K562 (cell line): Measurements from ENCODE around the gene ANO1. TPM values are rescaled to one million over a fixed set of nuclear protein-coding genes. Genes with fewer than 3 reads are reported as not detected.

Source experiments
- ATAC-seq: fragments of 200-7000 bp; cut with Tn5 transposase; 3 replicates; pipeline ENCODE4 v1.9.1; 2020; ENCODE audit warnings: moderate library complexity
- BruUV-seq: library from RNA; stranded (reverse); fragments of 400-500 nt; replicated peaks from 2 replicates; lab custom pipeline; 2021; lab: Mats Ljungman, UMichigan
- CTCF ChIA-PET: fragments of 300-600 bp; formaldehyde crosslinking; extraction: SDS; loops from one replicate; lab custom pipeline; 2021; ENCODE audit warnings: low intra/inter-chr PET ratio; lab: Yijun Ruan, JAX
- POLR2A ChIA-PET: fragments of 300-600, 350-650 bp; sonication (Branson Sonifier 250); formaldehyde crosslinking; extraction: SDS; loops from one replicate; lab custom pipeline; 2021; ENCODE audit warnings: antibody characterized with exemption, inconsistent platforms; lab: Yijun Ruan, JAX
- DNase-seq, 4 experiments: peaks; one replicate each; pipeline versions ENCODE4 v3.0.0 to v3.0.0-alpha.2; 2011 to 2018; ENCODE audit warnings: low spot score in 3 of 4, mixed read lengths in 3 of 4; ENCODE audit errors: extremely low read depth in 1 of 4
- FAIRE-seq: peaks from 2 replicates; lab custom pipeline; 2011; peaks lifted over from hg19 to GRCh38; lab: Jason Lieb, UNC
- H2AFZ ChIP-seq: 2 replicates; pipeline ENCODE4 v1.6.0; 2011; ENCODE audit warnings: low read depth, low read length, control low read depth, inconsistent platforms
- H3K27ac ChIP-seq: fragments of 200-600 bp; 3 replicates; pipeline ENCODE4 v1.8.0; 2011; ENCODE audit warnings: low read depth, mild to moderate bottlenecking, control low read depth, inconsistent platforms, low read length, moderate library complexity, mixed read lengths; ENCODE audit errors: extremely low read depth
- H3K27me3 ChIP-seq, 2 experiments: fragments of 300-600 bp in 1 of 2; 2 replicates in 1 of 2; 3 replicates in 1 of 2; pipeline versions ENCODE4 v1.6.0 to v1.8.0; 2011; ENCODE audit warnings: inconsistent platforms in 2 of 2, low read length in 2 of 2, mild to moderate bottlenecking in 1 of 2, mixed read lengths in 1 of 2, moderate library complexity in 1 of 2; ENCODE audit not compliant: control insufficient read depth in 2 of 2, insufficient read depth in 2 of 2
- H3K36me3 ChIP-seq: fragments of 300-600 bp; 3 replicates; pipeline ENCODE4 v1.8.0; 2011; ENCODE audit warnings: mild to moderate bottlenecking, low read length, inconsistent platforms; ENCODE audit not compliant: control insufficient read depth, insufficient read depth
- H3K4me1 ChIP-seq, 2 experiments: fragments of 200-600 bp in 1 of 2; replicated peaks in 1 of 2; 2 replicates in 1 of 2; 3 replicates in 1 of 2; pipeline versions ENCODE4 v1.5.1 to v1.8.0; 2011; ENCODE audit warnings: inconsistent platforms in 2 of 2, low read length in 2 of 2, mild to moderate bottlenecking in 1 of 2, mixed read lengths in 1 of 2, moderate library complexity in 1 of 2; ENCODE audit not compliant: control insufficient read depth in 2 of 2, insufficient read depth in 2 of 2
- H3K4me2 ChIP-seq: 2 replicates; pipeline ENCODE4 v1.6.1; 2011; ENCODE audit warnings: low read length, control low read depth, inconsistent platforms, mixed read lengths; ENCODE audit not compliant: insufficient read depth
- H3K4me3 ChIP-seq: fragments of 200-600 bp; sonication (generic), shearing (Covaris generic); 2 replicates; pipeline ENCODE4 v1.5.1; 2016; ENCODE audit warnings: control low read depth, inconsistent platforms
- H3K79me2 ChIP-seq: fragments of 200-600 bp; 3 replicates; pipeline ENCODE4 v1.8.0; 2011; ENCODE audit warnings: low read length, inconsistent platforms; ENCODE audit not compliant: control insufficient read depth, insufficient read depth
- H3K9ac ChIP-seq, 2 experiments: 2 replicates each; pipeline versions ENCODE4 v1.6.0 to v1.6.1; 2011; ENCODE audit warnings: low read depth in 2 of 2, low read length in 2 of 2, control low read depth in 1 of 2, inconsistent platforms in 1 of 2, mild to moderate bottlenecking in 1 of 2, mixed read lengths in 1 of 2; ENCODE audit not compliant: insufficient read depth in 1 of 2
- H3K9me1 ChIP-seq: one replicate; pipeline ENCODE4 v1.6.0; 2011; ENCODE audit warnings: inconsistent platforms, mild to moderate bottlenecking, low read length, moderate library complexity; ENCODE audit not compliant: control insufficient read depth, insufficient read depth
- H3K9me3 ChIP-seq: replicated peaks from 2 replicates; pipeline ENCODE4 v1.5.1; 2011; ENCODE audit warnings: low read depth, low read length, inconsistent platforms; ENCODE audit not compliant: control insufficient read depth, insufficient read depth
- H4K20me1 ChIP-seq: replicated peaks from 2 replicates; pipeline ENCODE4 v1.6.1; 2011; ENCODE audit warnings: low read length, inconsistent platforms, mixed read lengths; ENCODE audit not compliant: control insufficient read depth, insufficient read depth
- CREB5 ChIP-seq: fragments of 250-450 bp; sonication (Bioruptor Pico); IDR thresholded peaks from 2 replicates; pipeline ENCODE4 v1.5.0; 2020; ENCODE audit warnings: mild to moderate bottlenecking
- HNRNPL ChIP-seq: fragments of 200-400 bp; formaldehyde crosslinking; IDR thresholded peaks from 2 replicates; pipeline ENCODE4 v1.6.1; 2017; ENCODE audit warnings: low read depth, mild to moderate bottlenecking, low read length
- LCOR ChIP-seq: sonication (generic); formaldehyde crosslinking; IDR thresholded peaks from 2 replicates; pipeline ENCODE4 v1.8.0; 2022; ENCODE audit warnings: mild to moderate bottlenecking, missing genetic modification reagents
- SAP30 ChIP-seq: fragments of 200-600 bp; sonication (generic); IDR thresholded peaks from 2 replicates; pipeline ENCODE4 v1.6.1; 2012; ENCODE audit warnings: borderline replicate concordance, low read depth, mild to moderate bottlenecking, moderate library complexity, low read length, control low read depth, inconsistent platforms; ENCODE audit not compliant: insufficient read depth, poor library complexity, severe bottlenecking
- XRCC3 ChIP-seq: fragments of 450-650 bp; IDR thresholded peaks from 2 replicates; pipeline ENCODE4 v1.6.1; 2017; ENCODE audit warnings: mild to moderate bottlenecking, moderate library complexity
- ZNF197 ChIP-seq: fragments of 200-800 bp; sonication (Bioruptor generic); IDR thresholded peaks from 2 replicates; pipeline ENCODE4 v1.6.1; 2016; ENCODE audit warnings: low read depth, missing genetic modification characterization, missing compliant biosample characterization
- ZNF785 ChIP-seq: fragments of 250-450 bp; sonication (Bioruptor Pico); IDR thresholded peaks from 2 replicates; pipeline ENCODE4 v1.4.0; 2020; ENCODE audit warnings: mild to moderate bottlenecking
- WGBS: fragments of 100-300 bp; shearing (Covaris generic); methylation state at CpG from one replicate; pipeline ENCODE4 v1.1.6; 2016; ENCODE audit warnings: low coverage, mixed read lengths; ENCODE audit not compliant: insufficient coverage; ENCODE audit errors: missing lambda C conversion rate; 5-methylcytosine and 5-hydroxymethylcytosine counted together
- in situ Hi-C: fragments of 300-500 bp; cut with MboI; formaldehyde crosslinking; loops from 4 replicates; pipeline ENCODE4 v1.15.0; 2018; ENCODE audit warnings: inconsistent platforms, mixed read lengths
- intact Hi-C: fragments of 100-400 bp; cut with micrococcal nuclease; formaldehyde crosslinking; loops from 2 replicates; pipeline ENCODE4 v1.14.2; 2022
- polyA plus RNA-seq, 8 experiments: library from polyadenylated mRNA; depleted of rRNA in 4 of 8; stranded (reverse) in 5 of 8; unstranded in 3 of 8; fragments of >200 nt; fragmentation: Nextera tagmentation in 2 of 8; fragmentation: Illumina TruSeq in 1 of 8; extraction: Ambion mirVana in 2 of 8; extraction: Trizol in 1 of 8; gene quantifications; 2 replicates each; pipeline versions ENCODE4 v1.2.1 to v1.2.3, GENCODE V29; 2011 to 2014; ENCODE audit warnings: inconsistent platforms in 1 of 8, missing spikeins in 1 of 8
- total RNA-seq, 7 experiments: library from RNA; depleted of rRNA in 6 of 7; stranded (reverse); fragments of >200 nt in 6 of 7; fragmentation: Illumina TruSeq in 2 of 7; extraction: Trizol in 2 of 7; gene quantifications; 2 replicates each; pipeline versions ENCODE4 v1.2.1 to v1.2.3, GENCODE V29; 2011 to 2021; ENCODE audit warnings: low replicate concordance in 1 of 7

The ANO1 gene
- total and polyA plus RNA-seq, 9 of the 15 experiments (the other 6 are each of a cell fraction or from before 2014, with no cell fraction given): not detected

DNA sequence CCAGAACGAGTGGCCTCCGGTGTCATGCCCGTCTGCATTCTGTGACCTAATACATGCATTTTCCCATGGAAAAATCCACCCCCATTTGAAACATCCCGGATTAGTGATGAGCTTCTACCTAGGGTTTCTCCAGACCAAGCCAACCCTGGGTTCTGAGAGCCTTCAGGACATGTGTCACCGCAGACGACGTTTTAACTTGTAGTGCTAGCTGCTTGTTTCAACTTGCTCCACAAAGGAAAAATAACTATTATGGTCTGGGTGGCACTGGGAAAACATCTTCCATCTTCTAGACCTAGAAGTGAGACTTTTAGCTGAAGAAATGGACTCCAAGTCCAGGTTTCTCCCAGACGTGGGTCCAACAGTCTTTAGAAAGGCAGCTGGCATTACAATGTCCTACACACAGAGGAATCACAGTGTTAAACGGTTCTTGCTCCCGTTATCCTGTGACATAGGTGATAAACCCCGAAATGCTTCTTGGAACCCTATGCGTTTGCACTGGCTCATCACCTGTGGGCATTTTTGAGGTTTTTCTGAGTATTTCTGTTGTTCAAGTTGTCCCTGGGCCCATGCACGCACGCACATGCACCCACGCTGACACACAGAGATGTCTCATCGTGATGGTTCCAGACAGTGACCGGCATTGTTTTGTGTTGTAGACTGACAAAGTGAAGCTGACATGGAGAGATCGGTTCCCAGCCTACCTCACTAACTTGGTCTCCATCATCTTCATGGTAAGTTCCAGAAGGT lies 78.3 kb downstream of the ANO1 start:
- no peaks in the 10 kb centered on the region for H3K9me1 ChIP-seq
- no TSS peak for BruUV-seq
- no peak overlapping the region for H3K4me2 ChIP-seq
- H3K27me3 ChIP-seq: peaks cover 44 to 71% of the 10 kb centered on the region in 2 experiments
- in situ Hi-C loops: no loop called here
- H3K9ac ChIP-seq: no peak overlapping the region
- ATAC-seq (no peak), DNase-seq (no peak)
- no peak overlapping the region for H3K27ac ChIP-seq
- intact Hi-C loops: no loop called here
- ChIA-PET POLR2A (interaction anchor here (0.8 to 1.4 kb wide), 3 partner anchors 9 to 45 kb away, joined by 3 to 5 read pairs (median 4); no protein-coding TSS in a partner anchor), CTCF (no interaction called here)
- no peaks in the 10 kb centered on the region for H3K79me2 ChIP-seq
- peaks cover 0 to 12% of the 10 kb centered on the region in 2 experiments; a peak in 3 of 5 replicates for H3K4me1 ChIP-seq
- no peak overlapping the region for H3K4me3 ChIP-seq
- no peaks in the 10 kb centered on the region for H3K9me3 ChIP-seq
- no peak for TF ChIP-seq ZNF197 (CRISPR knock-in tag)
- TF ChIP-seq LCOR (CRISPR knock-in tag): no peak
- TF ChIP-seq HNRNPL: no peak
- no peak for TF ChIP-seq SAP30
- no peak for TF ChIP-seq CREB5 (CRISPR knock-in tag)
- no peak for TF ChIP-seq XRCC3
- no peak for TF ChIP-seq ZNF785
- TF ChIP-seq, all 486 proteins: peak for 0
- H4K20me1 ChIP-seq: peaks cover 6% of the 10 kb centered on the region; the same call in 1 of the 2 replicates
- H3K36me3 ChIP-seq: no peaks in the 10 kb centered on the region
- no peak overlapping the region for H2AFZ ChIP-seq
- no peak for FAIRE-seq
- 5% methylated on average over 18 of the region's 18 CpGs for WGBS
